WTC11 (cell line): ENCODE measurements around the gene NEURL3.

Experiments used
- CBFB ChIP-seq: sonication (generic); formaldehyde crosslinking; IDR thresholded peaks from 2 replicates; pipeline ENCODE4 v1.8.1; 2022; ENCODE audit warnings: mild to moderate bottlenecking, low read depth, missing genetic modification reagents
- FOXJ3 ChIP-seq: sonication (generic); formaldehyde crosslinking; IDR thresholded peaks from 2 replicates; pipeline ENCODE4 v1.9.0; 2021; ENCODE audit warnings: missing genetic modification reagents, mild to moderate bottlenecking, borderline replicate concordance
- NR1H2 ChIP-seq: sonication (generic); formaldehyde crosslinking; IDR thresholded peaks from 2 replicates; pipeline ENCODE4 v1.9.0; 2021; ENCODE audit warnings: mild to moderate bottlenecking, moderate library complexity, missing genetic modification reagents
- NR2C2 ChIP-seq: sonication (generic); formaldehyde crosslinking; IDR thresholded peaks from 2 replicates; pipeline ENCODE4 v1.8.0; 2022; ENCODE audit warnings: mild to moderate bottlenecking, missing genetic modification reagents
- ZNF423 ChIP-seq: fragments of 250-450 bp; sonication (Bioruptor Pico); IDR thresholded peaks from 2 replicates; pipeline ENCODE4 v2.1.2; 2022; ENCODE audit warnings: mild to moderate bottlenecking, moderate library complexity
- TF ChIP-seq, protein P1 (sequence below): fragments of 200-600 bp; IDR thresholded peaks from 2 replicates; pipeline ENCODE4 v1.8.0; 2022; ENCODE audit warnings: antibody characterized with exemption
- TF ChIP-seq, protein P2 (sequence below): sonication (generic); formaldehyde crosslinking; conservative IDR thresholded peaks from 2 replicates; pipeline ENCODE4 v1.8.1; 2022; ENCODE audit warnings: mild to moderate bottlenecking, missing genetic modification reagents
- TF ChIP-seq, protein P3 (sequence below): sonication (generic); formaldehyde crosslinking; IDR thresholded peaks from 2 replicates; pipeline ENCODE4 v1.8.1; 2022; ENCODE audit warnings: low read depth, missing genetic modification reagents, borderline replicate concordance
- TF ChIP-seq, protein P4 (sequence below): sonication (generic); formaldehyde crosslinking; IDR thresholded peaks from 2 replicates; pipeline ENCODE4 v1.8.1; 2023; ENCODE audit warnings: mild to moderate bottlenecking, missing genetic modification reagents
- TF ChIP-seq, protein P5 (sequence below): sonication (generic); formaldehyde crosslinking; IDR thresholded peaks from 2 replicates; pipeline ENCODE4 v1.8.0; 2022; ENCODE audit warnings: missing genetic modification reagents
- TF ChIP-seq, protein P6 (sequence below): sonication (generic); formaldehyde crosslinking; IDR thresholded peaks from 2 replicates; pipeline ENCODE4 v1.8.1; 2022; ENCODE audit warnings: mild to moderate bottlenecking, missing genetic modification reagents, moderate library complexity, borderline replicate concordance
- TF ChIP-seq, protein P7 (sequence below): sonication (generic); formaldehyde crosslinking; IDR thresholded peaks from 2 replicates; pipeline ENCODE4 v1.8.1; 2023; ENCODE audit warnings: mild to moderate bottlenecking, missing genetic modification reagents, moderate library complexity
- TF ChIP-seq, protein P8 (sequence below): sonication (generic); formaldehyde crosslinking; IDR thresholded peaks from 2 replicates; pipeline ENCODE4 v1.8.1; 2023; ENCODE audit warnings: mild to moderate bottlenecking, missing genetic modification reagents

DNA sequence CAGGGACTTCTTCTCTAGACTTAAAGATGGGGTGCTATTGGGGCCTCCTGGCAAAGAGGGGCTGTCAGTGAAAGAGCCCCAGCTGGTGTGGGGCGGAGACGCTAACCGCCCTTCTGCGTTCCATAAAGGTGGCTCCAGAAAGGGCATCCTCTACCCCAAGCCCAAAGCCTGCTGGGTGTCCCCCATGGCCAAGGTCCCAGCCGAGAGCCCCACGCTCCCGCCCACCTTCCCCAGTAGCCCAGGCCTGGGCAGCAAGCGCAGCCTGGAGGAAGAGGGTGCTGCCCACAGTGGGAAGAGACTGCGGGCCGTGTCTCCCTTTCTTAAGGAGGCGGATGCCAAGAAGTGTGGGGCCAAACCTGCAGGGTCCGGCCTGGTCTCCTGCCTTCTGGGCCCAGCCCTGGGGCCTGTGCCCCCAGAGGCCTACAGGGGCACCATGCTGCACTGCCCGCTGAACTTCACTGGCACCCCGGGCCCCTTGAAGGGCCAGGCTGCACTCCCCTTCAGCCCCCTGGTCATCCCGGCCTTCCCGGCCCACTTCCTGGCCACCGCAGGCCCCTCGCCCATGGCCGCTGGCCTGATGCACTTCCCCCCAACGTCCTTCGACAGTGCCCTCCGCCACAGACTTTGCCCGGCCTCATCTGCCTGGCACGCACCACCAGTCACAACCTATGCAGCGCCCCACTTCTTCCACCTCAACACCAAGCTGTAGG is 46.6 kb upstream of the NEURL3 start:
- TF ChIP-seq, protein P1, sequence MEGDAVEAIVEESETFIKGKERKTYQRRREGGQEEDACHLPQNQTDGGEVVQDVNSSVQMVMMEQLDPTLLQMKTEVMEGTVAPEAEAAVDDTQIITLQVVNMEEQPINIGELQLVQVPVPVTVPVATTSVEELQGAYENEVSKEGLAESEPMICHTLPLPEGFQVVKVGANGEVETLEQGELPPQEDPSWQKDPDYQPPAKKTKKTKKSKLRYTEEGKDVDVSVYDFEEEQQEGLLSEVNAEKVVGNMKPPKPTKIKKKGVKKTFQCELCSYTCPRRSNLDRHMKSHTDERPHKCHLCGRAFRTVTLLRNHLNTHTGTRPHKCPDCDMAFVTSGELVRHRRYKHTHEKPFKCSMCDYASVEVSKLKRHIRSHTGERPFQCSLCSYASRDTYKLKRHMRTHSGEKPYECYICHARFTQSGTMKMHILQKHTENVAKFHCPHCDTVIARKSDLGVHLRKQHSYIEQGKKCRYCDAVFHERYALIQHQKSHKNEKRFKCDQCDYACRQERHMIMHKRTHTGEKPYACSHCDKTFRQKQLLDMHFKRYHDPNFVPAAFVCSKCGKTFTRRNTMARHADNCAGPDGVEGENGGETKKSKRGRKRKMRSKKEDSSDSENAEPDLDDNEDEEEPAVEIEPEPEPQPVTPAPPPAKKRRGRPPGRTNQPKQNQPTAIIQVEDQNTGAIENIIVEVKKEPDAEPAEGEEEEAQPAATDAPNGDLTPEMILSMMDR, result no peak
- TF ChIP-seq NR2C2 (no peak), FOXJ3 (CRISPR knock-in tag) (no peak), ZNF423 (CRISPR knock-in tag) (no peak), NR1H2 (CRISPR knock-in tag) (no peak), CBFB (CRISPR knock-in tag) (no peak)
- TF ChIP-seq, protein P2, sequence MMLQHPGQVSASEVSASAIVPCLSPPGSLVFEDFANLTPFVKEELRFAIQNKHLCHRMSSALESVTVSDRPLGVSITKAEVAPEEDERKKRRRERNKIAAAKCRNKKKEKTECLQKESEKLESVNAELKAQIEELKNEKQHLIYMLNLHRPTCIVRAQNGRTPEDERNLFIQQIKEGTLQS (CRISPR knock-in tag), result no peak
- TF ChIP-seq, protein P3, sequence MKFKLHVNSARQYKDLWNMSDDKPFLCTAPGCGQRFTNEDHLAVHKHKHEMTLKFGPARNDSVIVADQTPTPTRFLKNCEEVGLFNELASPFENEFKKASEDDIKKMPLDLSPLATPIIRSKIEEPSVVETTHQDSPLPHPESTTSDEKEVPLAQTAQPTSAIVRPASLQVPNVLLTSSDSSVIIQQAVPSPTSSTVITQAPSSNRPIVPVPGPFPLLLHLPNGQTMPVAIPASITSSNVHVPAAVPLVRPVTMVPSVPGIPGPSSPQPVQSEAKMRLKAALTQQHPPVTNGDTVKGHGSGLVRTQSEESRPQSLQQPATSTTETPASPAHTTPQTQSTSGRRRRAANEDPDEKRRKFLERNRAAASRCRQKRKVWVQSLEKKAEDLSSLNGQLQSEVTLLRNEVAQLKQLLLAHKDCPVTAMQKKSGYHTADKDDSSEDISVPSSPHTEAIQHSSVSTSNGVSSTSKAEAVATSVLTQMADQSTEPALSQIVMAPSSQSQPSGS (CRISPR knock-in tag), result no peak
- TF ChIP-seq, protein P4, sequence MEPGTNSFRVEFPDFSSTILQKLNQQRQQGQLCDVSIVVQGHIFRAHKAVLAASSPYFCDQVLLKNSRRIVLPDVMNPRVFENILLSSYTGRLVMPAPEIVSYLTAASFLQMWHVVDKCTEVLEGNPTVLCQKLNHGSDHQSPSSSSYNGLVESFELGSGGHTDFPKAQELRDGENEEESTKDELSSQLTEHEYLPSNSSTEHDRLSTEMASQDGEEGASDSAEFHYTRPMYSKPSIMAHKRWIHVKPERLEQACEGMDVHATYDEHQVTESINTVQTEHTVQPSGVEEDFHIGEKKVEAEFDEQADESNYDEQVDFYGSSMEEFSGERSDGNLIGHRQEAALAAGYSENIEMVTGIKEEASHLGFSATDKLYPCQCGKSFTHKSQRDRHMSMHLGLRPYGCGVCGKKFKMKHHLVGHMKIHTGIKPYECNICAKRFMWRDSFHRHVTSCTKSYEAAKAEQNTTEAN, result no peak
- TF ChIP-seq, protein P5, sequence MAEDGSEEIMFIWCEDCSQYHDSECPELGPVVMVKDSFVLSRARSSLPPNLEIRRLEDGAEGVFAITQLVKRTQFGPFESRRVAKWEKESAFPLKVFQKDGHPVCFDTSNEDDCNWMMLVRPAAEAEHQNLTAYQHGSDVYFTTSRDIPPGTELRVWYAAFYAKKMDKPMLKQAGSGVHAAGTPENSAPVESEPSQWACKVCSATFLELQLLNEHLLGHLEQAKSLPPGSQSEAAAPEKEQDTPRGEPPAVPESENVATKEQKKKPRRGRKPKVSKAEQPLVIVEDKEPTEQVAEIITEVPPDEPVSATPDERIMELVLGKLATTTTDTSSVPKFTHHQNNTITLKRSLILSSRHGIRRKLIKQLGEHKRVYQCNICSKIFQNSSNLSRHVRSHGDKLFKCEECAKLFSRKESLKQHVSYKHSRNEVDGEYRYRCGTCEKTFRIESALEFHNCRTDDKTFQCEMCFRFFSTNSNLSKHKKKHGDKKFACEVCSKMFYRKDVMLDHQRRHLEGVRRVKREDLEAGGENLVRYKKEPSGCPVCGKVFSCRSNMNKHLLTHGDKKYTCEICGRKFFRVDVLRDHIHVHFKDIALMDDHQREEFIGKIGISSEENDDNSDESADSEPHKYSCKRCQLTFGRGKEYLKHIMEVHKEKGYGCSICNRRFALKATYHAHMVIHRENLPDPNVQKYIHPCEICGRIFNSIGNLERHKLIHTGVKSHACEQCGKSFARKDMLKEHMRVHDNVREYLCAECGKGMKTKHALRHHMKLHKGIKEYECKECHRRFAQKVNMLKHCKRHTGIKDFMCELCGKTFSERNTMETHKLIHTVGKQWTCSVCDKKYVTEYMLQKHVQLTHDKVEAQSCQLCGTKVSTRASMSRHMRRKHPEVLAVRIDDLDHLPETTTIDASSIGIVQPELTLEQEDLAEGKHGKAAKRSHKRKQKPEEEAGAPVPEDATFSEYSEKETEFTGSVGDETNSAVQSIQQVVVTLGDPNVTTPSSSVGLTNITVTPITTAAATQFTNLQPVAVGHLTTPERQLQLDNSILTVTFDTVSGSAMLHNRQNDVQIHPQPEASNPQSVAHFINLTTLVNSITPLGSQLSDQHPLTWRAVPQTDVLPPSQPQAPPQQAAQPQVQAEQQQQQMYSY (CRISPR knock-in tag), result no peak
- TF ChIP-seq, protein P6, sequence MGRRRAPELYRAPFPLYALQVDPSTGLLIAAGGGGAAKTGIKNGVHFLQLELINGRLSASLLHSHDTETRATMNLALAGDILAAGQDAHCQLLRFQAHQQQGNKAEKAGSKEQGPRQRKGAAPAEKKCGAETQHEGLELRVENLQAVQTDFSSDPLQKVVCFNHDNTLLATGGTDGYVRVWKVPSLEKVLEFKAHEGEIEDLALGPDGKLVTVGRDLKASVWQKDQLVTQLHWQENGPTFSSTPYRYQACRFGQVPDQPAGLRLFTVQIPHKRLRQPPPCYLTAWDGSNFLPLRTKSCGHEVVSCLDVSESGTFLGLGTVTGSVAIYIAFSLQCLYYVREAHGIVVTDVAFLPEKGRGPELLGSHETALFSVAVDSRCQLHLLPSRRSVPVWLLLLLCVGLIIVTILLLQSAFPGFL (CRISPR knock-in tag), result no peak
- TF ChIP-seq, protein P7, sequence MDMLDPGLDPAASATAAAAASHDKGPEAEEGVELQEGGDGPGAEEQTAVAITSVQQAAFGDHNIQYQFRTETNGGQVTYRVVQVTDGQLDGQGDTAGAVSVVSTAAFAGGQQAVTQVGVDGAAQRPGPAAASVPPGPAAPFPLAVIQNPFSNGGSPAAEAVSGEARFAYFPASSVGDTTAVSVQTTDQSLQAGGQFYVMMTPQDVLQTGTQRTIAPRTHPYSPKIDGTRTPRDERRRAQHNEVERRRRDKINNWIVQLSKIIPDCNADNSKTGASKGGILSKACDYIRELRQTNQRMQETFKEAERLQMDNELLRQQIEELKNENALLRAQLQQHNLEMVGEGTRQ (CRISPR knock-in tag), result no peak
- TF ChIP-seq, protein P8, sequence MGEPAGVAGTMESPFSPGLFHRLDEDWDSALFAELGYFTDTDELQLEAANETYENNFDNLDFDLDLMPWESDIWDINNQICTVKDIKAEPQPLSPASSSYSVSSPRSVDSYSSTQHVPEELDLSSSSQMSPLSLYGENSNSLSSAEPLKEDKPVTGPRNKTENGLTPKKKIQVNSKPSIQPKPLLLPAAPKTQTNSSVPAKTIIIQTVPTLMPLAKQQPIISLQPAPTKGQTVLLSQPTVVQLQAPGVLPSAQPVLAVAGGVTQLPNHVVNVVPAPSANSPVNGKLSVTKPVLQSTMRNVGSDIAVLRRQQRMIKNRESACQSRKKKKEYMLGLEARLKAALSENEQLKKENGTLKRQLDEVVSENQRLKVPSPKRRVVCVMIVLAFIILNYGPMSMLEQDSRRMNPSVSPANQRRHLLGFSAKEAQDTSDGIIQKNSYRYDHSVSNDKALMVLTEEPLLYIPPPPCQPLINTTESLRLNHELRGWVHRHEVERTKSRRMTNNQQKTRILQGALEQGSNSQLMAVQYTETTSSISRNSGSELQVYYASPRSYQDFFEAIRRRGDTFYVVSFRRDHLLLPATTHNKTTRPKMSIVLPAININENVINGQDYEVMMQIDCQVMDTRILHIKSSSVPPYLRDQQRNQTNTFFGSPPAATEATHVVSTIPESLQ (CRISPR knock-in tag), result no peak
